Mesothelial cell of epicardium (in vitro differentiated cells): Measurements from ENCODE around the gene RNU6-9. TPM values are rescaled to one million over a fixed set of nuclear protein-coding genes. Genes with fewer than 3 reads are reported as not detected.

Experiments used
- DNase-seq, 2 experiments: peaks; one replicate each; pipeline ENCODE4 v3.0.0; 2021; ENCODE audit warnings: low spot score in 2 of 2; ENCODE audit not compliant: unreplicated experiment in 2 of 2
- H3K27ac Mint-ChIP-seq: 2 replicates; pipeline ENCODE4 v1.8.0; 2021; ENCODE audit warnings: mixed read lengths
- H3K27me3 Mint-ChIP-seq: 2 replicates; pipeline ENCODE4 v1.8.0; 2021; ENCODE audit warnings: low read depth, mixed read lengths
- H3K36me3 Mint-ChIP-seq: 2 replicates; pipeline ENCODE4 v1.8.0; 2021; ENCODE audit warnings: mixed read lengths
- H3K4me1 Mint-ChIP-seq: 2 replicates; pipeline ENCODE4 v1.8.0; 2021; ENCODE audit warnings: mixed read lengths
- H3K4me3 Mint-ChIP-seq: 2 replicates; pipeline ENCODE4 v1.8.0; 2021; ENCODE audit warnings: mild to moderate bottlenecking, moderate library complexity, mixed read lengths
- H3K9me3 Mint-ChIP-seq: 2 replicates; pipeline ENCODE4 v1.8.0; 2021; ENCODE audit warnings: mixed read lengths
- total RNA-seq: library from RNA; stranded (reverse); gene quantifications from 3 replicates; pipeline ENCODE4 v1.2.1, GENCODE V29; 2021
- TF ChIP-seq, protein P1 (sequence below): fragments of 200-600 bp; sonication (generic); IDR thresholded peaks from one replicate; pipeline ENCODE4 v1.5.0; 2021; ENCODE audit warnings: antibody characterized with exemption; ENCODE audit not compliant: unreplicated experiment

The RNU6-9 gene
- total RNA-seq, 1 donor from 2014 or later, result not detected

DNA sequence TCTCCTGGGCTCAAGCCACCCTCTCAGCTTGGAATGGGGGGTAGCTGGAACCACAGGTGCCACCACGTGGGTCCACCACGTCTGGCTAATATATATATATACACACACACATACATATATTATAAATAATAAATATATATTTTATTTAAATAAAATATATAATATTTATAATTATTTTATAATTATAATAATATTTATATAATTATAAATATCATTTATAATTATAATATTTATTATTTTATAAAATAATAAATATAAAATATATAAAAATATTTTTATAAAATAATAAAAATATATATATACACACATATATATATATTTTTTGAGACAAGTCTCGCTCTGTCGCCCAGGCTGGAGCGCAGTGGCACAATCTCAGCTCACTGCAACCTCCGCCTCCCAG, 38.7 kb upstream of the RNU6-9 start:
- Mint-ChIP-seq H3K4me3 (no peak overlapping the region), H3K27me3 (peaks cover 8% of the 10 kb centered on the region), H3K36me3 (no peaks in the 10 kb centered on the region), H3K27ac (no peak overlapping the region), H3K4me1 (no peaks in the 10 kb centered on the region), H3K9me3 (no peaks in the 10 kb centered on the region)
- no peak for DNase-seq
- TF ChIP-seq, protein P1, sequence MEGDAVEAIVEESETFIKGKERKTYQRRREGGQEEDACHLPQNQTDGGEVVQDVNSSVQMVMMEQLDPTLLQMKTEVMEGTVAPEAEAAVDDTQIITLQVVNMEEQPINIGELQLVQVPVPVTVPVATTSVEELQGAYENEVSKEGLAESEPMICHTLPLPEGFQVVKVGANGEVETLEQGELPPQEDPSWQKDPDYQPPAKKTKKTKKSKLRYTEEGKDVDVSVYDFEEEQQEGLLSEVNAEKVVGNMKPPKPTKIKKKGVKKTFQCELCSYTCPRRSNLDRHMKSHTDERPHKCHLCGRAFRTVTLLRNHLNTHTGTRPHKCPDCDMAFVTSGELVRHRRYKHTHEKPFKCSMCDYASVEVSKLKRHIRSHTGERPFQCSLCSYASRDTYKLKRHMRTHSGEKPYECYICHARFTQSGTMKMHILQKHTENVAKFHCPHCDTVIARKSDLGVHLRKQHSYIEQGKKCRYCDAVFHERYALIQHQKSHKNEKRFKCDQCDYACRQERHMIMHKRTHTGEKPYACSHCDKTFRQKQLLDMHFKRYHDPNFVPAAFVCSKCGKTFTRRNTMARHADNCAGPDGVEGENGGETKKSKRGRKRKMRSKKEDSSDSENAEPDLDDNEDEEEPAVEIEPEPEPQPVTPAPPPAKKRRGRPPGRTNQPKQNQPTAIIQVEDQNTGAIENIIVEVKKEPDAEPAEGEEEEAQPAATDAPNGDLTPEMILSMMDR, result no peak

DNA sequence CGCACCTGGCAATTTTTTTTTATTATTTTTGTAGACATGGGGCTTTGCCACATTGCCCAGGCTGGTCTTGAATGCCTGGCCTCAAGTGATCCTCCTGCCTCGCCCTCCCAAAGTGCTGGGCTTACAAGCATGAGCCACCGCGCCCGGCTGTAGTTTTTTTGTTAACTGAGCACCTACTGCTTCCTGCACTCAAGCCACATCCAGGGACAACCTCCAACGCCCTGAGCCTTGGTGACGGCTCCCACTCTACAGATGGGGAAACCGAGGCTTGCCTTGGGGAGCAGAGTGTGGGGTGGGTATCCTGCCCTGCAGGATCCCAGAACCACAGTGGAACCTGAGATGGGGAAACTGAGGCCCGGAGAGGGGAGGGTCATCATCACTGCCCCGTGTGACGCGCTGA, 38.1 kb upstream of the RNU6-9 start:
- Mint-ChIP-seq H3K4me3 (no peak overlapping the region), H3K27me3 (peaks cover 14% of the 10 kb centered on the region), H3K27ac (no peak overlapping the region), H3K36me3 (no peaks in the 10 kb centered on the region), H3K9me3 (no peaks in the 10 kb centered on the region), H3K4me1 (no peaks in the 10 kb centered on the region)
- DNase-seq, result no peak
- TF ChIP-seq, protein P1, result no peak

DNA sequence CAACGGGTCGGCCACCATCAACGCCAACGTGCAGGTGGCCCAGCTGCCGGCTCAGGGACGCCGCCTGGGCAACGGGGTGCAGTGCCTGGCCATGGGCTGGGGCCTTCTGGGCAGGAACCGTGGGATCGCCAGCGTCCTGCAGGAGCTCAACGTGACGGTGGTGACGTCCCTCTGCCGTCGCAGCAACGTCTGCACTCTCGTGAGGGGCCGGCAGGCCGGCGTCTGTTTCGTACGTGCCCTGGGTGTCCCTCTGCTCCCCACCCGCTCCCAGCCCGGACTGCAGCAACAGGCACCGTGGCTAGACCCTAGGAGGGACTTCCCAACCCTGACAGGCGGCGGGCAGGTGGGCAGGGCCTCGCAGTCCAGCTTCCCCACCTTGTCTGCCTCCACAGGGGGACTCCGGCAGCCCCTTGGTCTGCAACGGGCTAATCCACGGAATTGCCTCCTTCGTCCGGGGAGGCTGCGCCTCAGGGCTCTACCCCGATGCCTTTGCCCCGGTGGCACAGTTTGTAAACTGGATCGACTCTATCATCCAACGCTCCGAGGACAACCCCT, 37.6 kb upstream of the RNU6-9 start:
- no peak for DNase-seq
- H3K27ac Mint-ChIP-seq, result no peak overlapping the region
- H3K4me3 Mint-ChIP-seq, result no peak overlapping the region
- H3K36me3 Mint-ChIP-seq, result no peaks in the 10 kb centered on the region
- peaks cover 14% of the 10 kb centered on the region for H3K27me3 Mint-ChIP-seq
- no peaks in the 10 kb centered on the region for H3K4me1 Mint-ChIP-seq
- no peaks in the 10 kb centered on the region for H3K9me3 Mint-ChIP-seq
- TF ChIP-seq, protein P1, result no peak

DNA sequence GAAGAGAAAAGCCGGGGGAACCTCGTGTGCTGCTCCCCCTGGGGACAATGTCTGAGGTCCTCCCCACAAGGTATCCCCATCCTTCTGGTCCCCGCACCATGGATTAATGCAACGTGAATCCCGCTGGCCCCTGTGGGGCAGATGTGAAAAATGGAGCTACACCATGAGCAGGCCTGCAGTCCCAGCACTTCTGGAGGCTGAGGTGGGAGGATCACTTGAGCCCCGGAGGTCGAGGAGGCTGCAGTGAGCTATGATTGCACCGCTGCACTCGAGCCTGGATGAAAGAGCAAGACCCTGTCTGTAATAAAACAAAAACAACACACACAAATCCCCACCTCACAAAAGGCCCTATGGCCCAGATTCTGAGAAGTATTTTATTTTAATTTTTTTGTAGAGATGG, 35.0 kb upstream of the RNU6-9 start:
- Mint-ChIP-seq H3K36me3 (no peaks in the 10 kb centered on the region), H3K27me3 (peaks cover 28% of the 10 kb centered on the region), H3K4me1 (no peaks in the 10 kb centered on the region), H3K4me3 (no peak overlapping the region), H3K27ac (no peak overlapping the region), H3K9me3 (no peaks in the 10 kb centered on the region)
- DNase-seq, result no peak
- TF ChIP-seq, protein P1, result no peak

DNA sequence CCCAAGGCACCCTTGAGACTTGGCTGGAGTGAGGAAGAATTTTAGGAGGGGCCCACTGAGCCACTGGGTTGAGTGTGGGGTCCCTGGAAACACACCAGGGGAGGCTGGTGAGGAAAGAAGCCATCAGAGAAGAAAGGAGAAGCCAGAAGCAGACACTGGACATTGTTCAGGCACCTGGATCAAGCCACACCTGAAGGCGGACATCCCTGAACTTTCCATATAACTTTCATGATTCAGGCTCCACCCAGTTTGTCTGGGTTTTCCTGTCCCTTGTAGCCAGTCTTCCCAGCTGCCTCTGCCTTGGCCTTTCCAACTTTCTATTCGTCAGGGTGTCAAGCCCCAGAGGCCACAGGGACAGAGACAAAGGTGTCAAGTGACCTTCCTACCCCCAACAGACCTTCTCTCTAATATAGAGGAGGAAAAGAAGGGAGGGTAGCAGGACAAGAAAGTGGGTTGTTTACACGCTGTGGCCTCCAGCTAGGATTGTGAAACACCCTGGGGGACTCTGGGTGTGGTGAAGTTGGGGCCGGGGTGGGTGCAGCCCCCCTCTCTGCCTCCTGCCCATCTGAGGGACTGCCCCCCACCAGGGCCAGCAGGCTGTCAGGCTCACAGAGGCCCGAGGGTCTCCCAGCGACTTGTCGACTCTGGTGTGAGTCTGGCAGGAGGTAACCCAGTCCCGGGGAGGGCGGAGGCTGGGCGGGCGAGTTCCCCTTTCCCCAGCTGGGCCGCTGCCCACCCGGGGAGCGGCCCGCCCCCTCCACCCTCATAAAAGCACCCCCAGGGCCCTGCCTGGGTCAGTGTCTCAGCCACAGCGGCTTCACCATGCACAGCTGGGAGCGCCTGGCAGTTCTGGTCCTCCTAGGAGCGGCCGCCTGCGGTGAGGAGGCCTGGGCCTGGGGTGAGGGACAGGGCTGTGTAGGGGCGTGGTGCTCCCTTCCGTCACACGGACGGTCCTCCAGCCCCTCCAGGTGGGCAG, 34.1 kb upstream of the RNU6-9 start, which contains the start of gene CFD:
CFD (plus strand) TSS at position 797 of the 976 bp plus-strand sequence; CDS start at position 823, 26 bp downstream.
- TF ChIP-seq, protein P1, result no peak
- Mint-ChIP-seq H3K36me3 (no peaks in the 10 kb centered on the region), H3K27ac (no peak within 1 kb of the TSS), H3K4me1 (no peaks in the 10 kb centered on the region), H3K27me3 (peaks cover 31% of the 10 kb centered on the region), H3K4me3 (peak within 1 kb of the TSS; percentile 34), H3K9me3 (no peaks in the 10 kb centered on the region)
- no peak for DNase-seq
